ENCODE data around the gene CLPSL1. TPM values are rescaled to one million over a fixed set of nuclear protein-coding genes. Genes with fewer than 3 reads are reported as not detected.

Gene CLPSL1
- total and polyA plus RNA-seq, 2 of the 13 experiments (the other 11 are each of a cell fraction or from before 2014, with no cell fraction given), result not detected

DNA sequence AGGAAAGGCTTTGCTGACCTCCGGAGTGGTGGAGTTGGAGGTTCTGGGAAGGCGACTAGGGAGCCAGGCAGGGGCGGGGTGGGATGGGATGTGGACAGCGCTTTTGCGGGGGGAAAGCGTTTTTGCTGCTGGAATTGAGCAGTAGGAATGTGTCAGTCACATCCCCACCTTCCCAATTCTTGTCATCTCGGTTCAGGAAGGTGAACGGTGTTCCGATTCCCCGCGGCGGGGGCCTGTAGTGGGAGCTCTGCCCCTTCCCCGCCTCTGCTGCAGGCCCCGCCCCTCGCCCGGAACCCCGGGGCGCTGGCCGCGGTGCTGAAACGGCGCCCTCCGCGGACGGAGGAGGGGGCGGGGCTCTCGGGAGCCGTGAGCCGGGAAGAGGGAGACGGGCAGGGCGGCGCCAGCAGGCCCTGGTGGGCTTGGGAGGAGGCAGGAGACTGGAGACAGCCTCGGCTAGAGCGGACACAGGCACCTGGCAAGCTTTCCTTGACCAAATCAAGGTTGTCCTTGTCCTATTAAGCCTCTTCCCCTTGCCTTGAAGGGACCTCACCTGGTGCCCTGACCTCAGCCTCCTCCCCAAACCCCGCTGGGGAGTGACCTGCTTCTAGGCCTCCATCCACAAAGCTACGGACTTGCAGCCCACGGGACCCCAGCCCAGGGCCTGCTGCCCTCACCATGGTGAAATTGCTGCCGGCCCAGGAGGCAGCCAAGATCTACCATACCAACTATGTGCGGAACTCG is 24.3 kb downstream of the CLPSL1 start, which contains the start of gene LHFPL5 (continued):
- TF ChIP-seq, protein P1, sequence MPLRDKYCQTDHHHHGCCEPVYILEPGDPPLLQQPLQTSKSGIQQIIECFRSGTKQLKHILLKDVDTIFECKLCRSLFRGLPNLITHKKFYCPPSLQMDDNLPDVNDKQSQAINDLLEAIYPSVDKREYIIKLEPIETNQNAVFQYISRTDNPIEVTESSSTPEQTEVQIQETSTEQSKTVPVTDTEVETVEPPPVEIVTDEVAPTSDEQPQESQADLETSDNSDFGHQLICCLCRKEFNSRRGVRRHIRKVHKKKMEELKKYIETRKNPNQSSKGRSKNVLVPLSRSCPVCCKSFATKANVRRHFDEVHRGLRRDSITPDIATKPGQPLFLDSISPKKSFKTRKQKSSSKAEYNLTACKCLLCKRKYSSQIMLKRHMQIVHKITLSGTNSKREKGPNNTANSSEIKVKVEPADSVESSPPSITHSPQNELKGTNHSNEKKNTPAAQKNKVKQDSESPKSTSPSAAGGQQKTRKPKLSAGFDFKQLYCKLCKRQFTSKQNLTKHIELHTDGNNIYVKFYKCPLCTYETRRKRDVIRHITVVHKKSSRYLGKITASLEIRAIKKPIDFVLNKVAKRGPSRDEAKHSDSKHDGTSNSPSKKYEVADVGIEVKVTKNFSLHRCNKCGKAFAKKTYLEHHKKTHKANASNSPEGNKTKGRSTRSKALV (CRISPR knock-in tag; IDR thresholded peaks at IDR 0.05), result peak; percentile 93
- TF ChIP-seq ZNF891 (CRISPR knock-in tag; IDR thresholded peaks at IDR 0.05) (peak; percentile 100), ATAD3A (CRISPR knock-in tag; IDR thresholded peaks at IDR 0.05) (peak; percentile 97), RBM22 (optimal IDR thresholded peaks at IDR 0.05; ENCODE audit: low read length) (no peak), U2AF1 (optimal IDR thresholded peaks at IDR 0.05; ENCODE audit: low read depth, low read length) (no peak), STAT5B (CRISPR knock-in tag; IDR thresholded peaks at IDR 0.05) (peak; percentile 99), ZNF720 (CRISPR knock-in tag; IDR thresholded peaks at IDR 0.05) (no peak), ZNF282 (IDR thresholded peaks at IDR 0.05; ENCODE audit: partially characterized antibody) (no peak), SOX6 (IDR thresholded peaks at IDR 0.05) (no peak), SOX6 (CRISPR knock-in tag; IDR thresholded peaks at IDR 0.05) (peak; percentile 68), PCBP2 (optimal IDR thresholded peaks at IDR 0.05; ENCODE audit: low read depth, low read length, poor library complexity, severe bottlenecking) (no peak), ARNT2 (CRISPR knock-in tag; IDR thresholded peaks at IDR 0.05; ENCODE audit: low read depth) (peak; percentile 99), ATF7-NPFF (CRISPR knock-in tag; IDR thresholded peaks at IDR 0.05; ENCODE audit: low read depth) (peak; percentile 99), BORCS8-MEF2B (CRISPR knock-in tag; IDR thresholded peaks at IDR 0.05) (peak; percentile 100)
- TF ChIP-seq, protein P2, sequence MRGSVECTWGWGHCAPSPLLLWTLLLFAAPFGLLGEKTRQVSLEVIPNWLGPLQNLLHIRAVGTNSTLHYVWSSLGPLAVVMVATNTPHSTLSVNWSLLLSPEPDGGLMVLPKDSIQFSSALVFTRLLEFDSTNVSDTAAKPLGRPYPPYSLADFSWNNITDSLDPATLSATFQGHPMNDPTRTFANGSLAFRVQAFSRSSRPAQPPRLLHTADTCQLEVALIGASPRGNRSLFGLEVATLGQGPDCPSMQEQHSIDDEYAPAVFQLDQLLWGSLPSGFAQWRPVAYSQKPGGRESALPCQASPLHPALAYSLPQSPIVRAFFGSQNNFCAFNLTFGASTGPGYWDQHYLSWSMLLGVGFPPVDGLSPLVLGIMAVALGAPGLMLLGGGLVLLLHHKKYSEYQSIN (CRISPR knock-in tag; IDR thresholded peaks at IDR 0.05; ENCODE audit: borderline replicate concordance), result peak; percentile 94; the same call in 1 of the 2 replicates
- TF ChIP-seq, protein P3, sequence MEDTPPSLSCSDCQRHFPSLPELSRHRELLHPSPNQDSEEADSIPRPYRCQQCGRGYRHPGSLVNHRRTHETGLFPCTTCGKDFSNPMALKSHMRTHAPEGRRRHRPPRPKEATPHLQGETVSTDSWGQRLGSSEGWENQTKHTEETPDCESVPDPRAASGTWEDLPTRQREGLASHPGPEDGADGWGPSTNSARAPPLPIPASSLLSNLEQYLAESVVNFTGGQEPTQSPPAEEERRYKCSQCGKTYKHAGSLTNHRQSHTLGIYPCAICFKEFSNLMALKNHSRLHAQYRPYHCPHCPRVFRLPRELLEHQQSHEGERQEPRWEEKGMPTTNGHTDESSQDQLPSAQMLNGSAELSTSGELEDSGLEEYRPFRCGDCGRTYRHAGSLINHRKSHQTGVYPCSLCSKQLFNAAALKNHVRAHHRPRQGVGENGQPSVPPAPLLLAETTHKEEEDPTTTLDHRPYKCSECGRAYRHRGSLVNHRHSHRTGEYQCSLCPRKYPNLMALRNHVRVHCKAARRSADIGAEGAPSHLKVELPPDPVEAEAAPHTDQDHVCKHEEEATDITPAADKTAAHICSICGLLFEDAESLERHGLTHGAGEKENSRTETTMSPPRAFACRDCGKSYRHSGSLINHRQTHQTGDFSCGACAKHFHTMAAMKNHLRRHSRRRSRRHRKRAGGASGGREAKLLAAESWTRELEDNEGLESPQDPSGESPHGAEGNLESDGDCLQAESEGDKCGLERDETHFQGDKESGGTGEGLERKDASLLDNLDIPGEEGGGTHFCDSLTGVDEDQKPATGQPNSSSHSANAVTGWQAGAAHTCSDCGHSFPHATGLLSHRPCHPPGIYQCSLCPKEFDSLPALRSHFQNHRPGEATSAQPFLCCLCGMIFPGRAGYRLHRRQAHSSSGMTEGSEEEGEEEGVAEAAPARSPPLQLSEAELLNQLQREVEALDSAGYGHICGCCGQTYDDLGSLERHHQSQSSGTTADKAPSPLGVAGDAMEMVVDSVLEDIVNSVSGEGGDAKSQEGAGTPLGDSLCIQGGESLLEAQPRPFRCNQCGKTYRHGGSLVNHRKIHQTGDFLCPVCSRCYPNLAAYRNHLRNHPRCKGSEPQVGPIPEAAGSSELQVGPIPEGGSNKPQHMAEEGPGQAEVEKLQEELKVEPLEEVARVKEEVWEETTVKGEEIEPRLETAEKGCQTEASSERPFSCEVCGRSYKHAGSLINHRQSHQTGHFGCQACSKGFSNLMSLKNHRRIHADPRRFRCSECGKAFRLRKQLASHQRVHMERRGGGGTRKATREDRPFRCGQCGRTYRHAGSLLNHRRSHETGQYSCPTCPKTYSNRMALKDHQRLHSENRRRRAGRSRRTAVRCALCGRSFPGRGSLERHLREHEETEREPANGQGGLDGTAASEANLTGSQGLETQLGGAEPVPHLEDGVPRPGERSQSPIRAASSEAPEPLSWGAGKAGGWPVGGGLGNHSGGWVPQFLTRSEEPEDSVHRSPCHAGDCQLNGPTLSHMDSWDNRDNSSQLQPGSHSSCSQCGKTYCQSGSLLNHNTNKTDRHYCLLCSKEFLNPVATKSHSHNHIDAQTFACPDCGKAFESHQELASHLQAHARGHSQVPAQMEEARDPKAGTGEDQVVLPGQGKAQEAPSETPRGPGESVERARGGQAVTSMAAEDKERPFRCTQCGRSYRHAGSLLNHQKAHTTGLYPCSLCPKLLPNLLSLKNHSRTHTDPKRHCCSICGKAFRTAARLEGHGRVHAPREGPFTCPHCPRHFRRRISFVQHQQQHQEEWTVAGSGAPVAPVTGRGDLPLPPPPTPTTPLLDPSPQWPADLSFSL (CRISPR knock-in tag; IDR thresholded peaks at IDR 0.05), result no peak
- TF ChIP-seq, protein P4, sequence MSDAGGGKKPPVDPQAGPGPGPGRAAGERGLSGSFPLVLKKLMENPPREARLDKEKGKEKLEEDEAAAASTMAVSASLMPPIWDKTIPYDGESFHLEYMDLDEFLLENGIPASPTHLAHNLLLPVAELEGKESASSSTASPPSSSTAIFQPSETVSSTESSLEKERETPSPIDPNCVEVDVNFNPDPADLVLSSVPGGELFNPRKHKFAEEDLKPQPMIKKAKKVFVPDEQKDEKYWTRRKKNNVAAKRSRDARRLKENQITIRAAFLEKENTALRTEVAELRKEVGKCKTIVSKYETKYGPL (CRISPR knock-in tag; IDR thresholded peaks at IDR 0.05), result peak; percentile 93; the same call in 1 of the 2 replicates
- TF ChIP-seq, protein P5, sequence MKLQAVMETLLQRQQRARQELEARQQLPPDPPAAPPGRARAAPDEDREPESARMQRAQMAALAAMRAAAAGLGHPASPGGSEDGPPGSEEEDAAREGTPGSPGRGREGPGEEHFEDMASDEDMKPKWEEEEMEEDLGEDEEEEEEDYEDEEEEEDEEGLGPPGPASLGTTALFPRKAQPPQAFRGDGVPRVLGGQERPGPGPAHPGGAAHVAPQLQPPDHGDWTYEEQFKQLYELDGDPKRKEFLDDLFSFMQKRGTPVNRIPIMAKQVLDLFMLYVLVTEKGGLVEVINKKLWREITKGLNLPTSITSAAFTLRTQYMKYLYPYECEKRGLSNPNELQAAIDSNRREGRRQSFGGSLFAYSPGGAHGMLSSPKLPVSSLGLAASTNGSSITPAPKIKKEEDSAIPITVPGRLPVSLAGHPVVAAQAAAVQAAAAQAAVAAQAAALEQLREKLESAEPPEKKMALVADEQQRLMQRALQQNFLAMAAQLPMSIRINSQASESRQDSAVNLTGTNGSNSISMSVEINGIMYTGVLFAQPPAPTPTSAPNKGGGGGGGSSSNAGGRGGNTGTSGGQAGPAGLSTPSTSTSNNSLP (IDR thresholded peaks at IDR 0.05; ENCODE audit: low read depth, low read length), result no peak
